Sigmoid colon (tissue), 7 donors: ENCODE results near the gene SCAPER. TPM values are rescaled to one million over a fixed set of nuclear protein-coding genes. Genes with fewer than 3 reads are reported as not detected.

Source experiments
- DNase-seq: peaks from one replicate; pipeline ENCODE4 v3.0.0-alpha.2; 2019
- H3K27ac ChIP-seq, 4 donors: fragments of 200-600 bp; sonication (generic); one replicate each; pipeline ENCODE4 v1.5.1; 2016 to 2019; ENCODE audit warnings: mild to moderate bottlenecking in 1 of 4
- H3K27me3 ChIP-seq, 3 donors: fragments of 200-600 bp; sonication (generic); one replicate each; pipeline ENCODE4 v1.5.1; 2019; ENCODE audit warnings: mild to moderate bottlenecking in 1 of 3
- H3K36me3 ChIP-seq, 4 donors: fragments of 200-600 bp; sonication (generic); one replicate each; pipeline ENCODE4 v1.5.1; 2016 to 2019
- H3K4me1 ChIP-seq, 4 donors: fragments of 200-600 bp; sonication (generic); one replicate each; pipeline ENCODE4 v1.5.1; 2017 to 2019
- H3K4me3 ChIP-seq, 4 donors: fragments of 200-600 bp; sonication (generic); one replicate each; pipeline ENCODE4 v1.5.1; 2017 to 2019; ENCODE audit warnings: mild to moderate bottlenecking in 2 of 4, moderate library complexity in 1 of 4
- H3K9me3 ChIP-seq, 4 donors: fragments of 200-600 bp in 3 of 4; sonication (generic) in 3 of 4; one replicate each; pipeline versions ENCODE4 v1.5.1 to v1.6.1; 2013 to 2019
- CTCF ChIP-seq, 4 experiments: fragments of 450-650 bp in 3 of 4; fragments of 200-600 bp in 1 of 4; IDR thresholded peaks; one replicate each; pipeline ENCODE4 v1.5.1; 2016 to 2019; ENCODE audit warnings: antibody characterized with exemption in 4 of 4, mild to moderate bottlenecking in 3 of 4, moderate library complexity in 2 of 4
- EP300 ChIP-seq, 4 donors: sonication (generic); formaldehyde crosslinking; IDR thresholded peaks; one replicate each; pipeline ENCODE4 v1.6.1; 2017; ENCODE audit warnings: antibody characterized with exemption in 4 of 4
- POLR2A ChIP-seq, 2 donors: fragments of 450-650 bp; IDR thresholded peaks; one replicate each; pipeline ENCODE4 v1.6.1; 2016; ENCODE audit warnings: antibody characterized with exemption in 2 of 2, mild to moderate bottlenecking in 2 of 2, moderate library complexity in 2 of 2
- POLR2AphosphoS5 ChIP-seq, 4 donors: sonication (generic); formaldehyde crosslinking; IDR thresholded peaks; one replicate each; pipeline ENCODE4 v1.6.1; 2017; ENCODE audit warnings: antibody characterized with exemption in 4 of 4
- WGBS, 2 donors: extraction: QIAGEN DNeasy Blood & Tissue Kit; methylation state at CpG; one replicate each; pipeline ENCODE4 v1.1.7; 2013; 5-methylcytosine and 5-hydroxymethylcytosine counted together
- intact Hi-C: fragments of 100-400 bp; cut with DNase I; formaldehyde crosslinking; loops from one replicate; pipeline ENCODE4 v1.15.1; 2023
- polyA plus RNA-seq, 3 donors: library from polyadenylated mRNA; stranded (reverse); fragments of 200-250 nt; gene quantifications; one replicate each; pipeline ENCODE4 v1.2.3, GENCODE V29; 2013
- total RNA-seq, 4 donors: library from RNA; depleted of rRNA; stranded (reverse); fragments of >200 nt; gene quantifications; one replicate each; pipeline ENCODE4 v1.1.0, GENCODE V29; 2016
- donor health status: healthy with polysubstance abuse.
- donor health status: Bipolar disorder and iron deficiency.
- donor health status: healthy.

SCAPER gene
- total and polyA plus RNA-seq, 7 donors, result 5.3 to 40.7 (median 22.5) TPM

DNA sequence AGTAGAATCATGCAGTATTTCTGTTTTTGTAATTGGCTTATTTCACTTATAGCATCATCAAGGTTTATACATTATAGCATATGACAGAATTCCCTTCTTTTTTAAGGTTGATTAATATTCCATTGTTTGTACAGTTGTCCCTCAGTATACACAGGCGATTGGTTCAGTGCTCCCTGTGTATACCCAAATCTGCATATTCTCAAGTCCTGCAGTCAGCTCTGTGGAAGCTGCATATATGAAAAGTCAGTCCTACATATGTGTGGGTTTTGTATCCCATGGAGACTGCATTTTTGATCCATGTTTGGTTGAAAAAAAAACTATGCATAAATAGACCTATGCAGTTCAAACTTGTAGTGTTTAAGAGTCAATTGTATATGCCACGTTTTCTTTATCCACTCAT is 440.9 kb downstream of the SCAPER start:
- DNase-seq, result no peak
- H3K27ac ChIP-seq, result no peak overlapping the region
- peaks cover 0 to 8% (median 0%) of the 10 kb centered on the region in 4 donors for H3K9me3 ChIP-seq
- peaks cover 0 to 9% (median 3%) of the 10 kb centered on the region in 4 donors for H3K36me3 ChIP-seq
- intact Hi-C loops, result no loop called here
- WGBS, 2 donors, result 90 to 93% methylated on average over 2 of the region's 2 CpGs
- H3K4me1 ChIP-seq, result no peaks in the 10 kb centered on the region
- TF ChIP-seq POLR2A (IDR thresholded peaks at IDR 0.05) (no peak), CTCF (IDR thresholded peaks at IDR 0.05) (no peak), EP300 (IDR thresholded peaks at IDR 0.05) (no peak), POLR2AphosphoS5 (IDR thresholded peaks at IDR 0.05) (no peak)
- no peak overlapping the region for H3K4me3 ChIP-seq
- H3K27me3 ChIP-seq, result no peaks in the 10 kb centered on the region

DNA sequence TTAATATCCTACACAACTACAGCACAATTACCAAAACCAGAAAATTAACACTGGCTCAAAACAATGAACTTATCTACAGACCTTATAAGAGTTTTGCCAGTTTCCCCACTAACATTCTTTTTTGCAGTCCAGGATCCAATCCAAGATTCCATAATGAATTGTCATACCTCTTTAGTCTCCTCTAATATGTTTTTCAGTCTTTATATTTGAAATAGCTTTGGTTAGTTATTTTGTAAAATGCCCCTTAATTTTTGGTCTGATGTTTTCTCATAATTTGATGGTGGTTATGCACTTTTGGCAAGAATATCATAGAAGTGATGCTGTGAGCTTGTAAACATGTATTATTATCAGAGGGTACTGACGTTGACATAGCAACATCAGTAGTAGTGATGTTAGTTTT is 444.3 kb downstream of the SCAPER start:
- Histone ChIP-seq H3K4me3 (no peak overlapping the region), H3K27ac (no peak overlapping the region), H3K4me1 (no peaks in the 10 kb centered on the region), H3K27me3 (no peaks in the 10 kb centered on the region), H3K9me3 (no peaks in the 10 kb centered on the region), H3K36me3 (no peaks in the 10 kb centered on the region)
- no peak for DNase-seq
- TF ChIP-seq CTCF (IDR thresholded peaks at IDR 0.05), result no peak
- 94 to 99% methylated on average over 1 of the region's 1 CpG for WGBS, 2 donors
- intact Hi-C loops, result no loop called here

GRCh38 chr15:76460347-76460746 is 444.8 kb downstream of the SCAPER start:
- Histone ChIP-seq H3K27ac (no peak overlapping the region), H3K27me3 (no peaks in the 10 kb centered on the region), H3K4me1 (no peaks in the 10 kb centered on the region), H3K36me3 (no peaks in the 10 kb centered on the region), H3K9me3 (no peaks in the 10 kb centered on the region), H3K4me3 (no peak overlapping the region)
- DNase-seq, result no peak
- TF ChIP-seq POLR2A (IDR thresholded peaks at IDR 0.05), result no peak
- no peak for TF ChIP-seq CTCF (IDR thresholded peaks at IDR 0.05)
- no peak for TF ChIP-seq POLR2AphosphoS5 (IDR thresholded peaks at IDR 0.05)
- TF ChIP-seq EP300 (IDR thresholded peaks at IDR 0.05), result no peak
- WGBS, 2 donors, result 95 to 97% methylated on average over 3 of the region's 3 CpGs
- intact Hi-C loops, result no loop called here

GRCh38 chr15:76451540-76451939 is 453.6 kb downstream of the SCAPER start:
- DNase-seq, result no peak
- TF ChIP-seq POLR2AphosphoS5 (IDR thresholded peaks at IDR 0.05), result no peak
- TF ChIP-seq POLR2A (IDR thresholded peaks at IDR 0.05), result no peak
- no peak for TF ChIP-seq CTCF (IDR thresholded peaks at IDR 0.05)
- no peak for TF ChIP-seq EP300 (IDR thresholded peaks at IDR 0.05)
- H3K36me3 ChIP-seq, result no peaks in the 10 kb centered on the region
- intact Hi-C loops, result no loop called here
- WGBS, 2 donors, result 40 to 53% methylated on average over 1 of the region's 1 CpG
- H3K27ac ChIP-seq, result no peak overlapping the region
- no peaks in the 10 kb centered on the region for H3K9me3 ChIP-seq
- H3K4me1 ChIP-seq, result no peaks in the 10 kb centered on the region
- H3K4me3 ChIP-seq, result no peak overlapping the region
- H3K27me3 ChIP-seq, result no peaks in the 10 kb centered on the region

GRCh38 chr15:76449455-76449854 is 455.7 kb downstream of the SCAPER start:
- intact Hi-C loops, result no loop called here
- H3K27ac ChIP-seq, result no peak overlapping the region

More at GRCh38 chr15:76449455-76449854, 455.7 kb downstream of the SCAPER start:
- WGBS, 2 donors, result 14 to 63% methylated on average over 1 of the region's 1 CpG
- no peak for TF ChIP-seq POLR2AphosphoS5 (IDR thresholded peaks at IDR 0.05)
- no peak for TF ChIP-seq EP300 (IDR thresholded peaks at IDR 0.05)
- TF ChIP-seq CTCF (IDR thresholded peaks at IDR 0.05), result no peak
- TF ChIP-seq POLR2A (IDR thresholded peaks at IDR 0.05), result no peak
- Histone ChIP-seq H3K9me3 (no peaks in the 10 kb centered on the region), H3K36me3 (no peaks in the 10 kb centered on the region), H3K4me3 (no peak overlapping the region), H3K4me1 (no peaks in the 10 kb centered on the region), H3K27me3 (no peaks in the 10 kb centered on the region)
- DNase-seq, result no peak
